Sigmoid colon (tissue), 4 donors: ENCODE data around the gene DNAL1.

Source experiments
- EP300 ChIP-seq, 4 donors: sonication (generic); formaldehyde crosslinking; IDR thresholded peaks; one replicate each; pipeline ENCODE4 v1.6.1; 2017; ENCODE audit warnings: antibody characterized with exemption in 4 of 4
- TF ChIP-seq, protein P1 (sequence below), 4 experiments: fragments of 450-650 bp in 3 of 4; fragments of 200-600 bp in 1 of 4; IDR thresholded peaks; one replicate each; pipeline ENCODE4 v1.5.1; 2016 to 2019; ENCODE audit warnings: antibody characterized with exemption in 4 of 4, mild to moderate bottlenecking in 3 of 4, moderate library complexity in 2 of 4

DNA sequence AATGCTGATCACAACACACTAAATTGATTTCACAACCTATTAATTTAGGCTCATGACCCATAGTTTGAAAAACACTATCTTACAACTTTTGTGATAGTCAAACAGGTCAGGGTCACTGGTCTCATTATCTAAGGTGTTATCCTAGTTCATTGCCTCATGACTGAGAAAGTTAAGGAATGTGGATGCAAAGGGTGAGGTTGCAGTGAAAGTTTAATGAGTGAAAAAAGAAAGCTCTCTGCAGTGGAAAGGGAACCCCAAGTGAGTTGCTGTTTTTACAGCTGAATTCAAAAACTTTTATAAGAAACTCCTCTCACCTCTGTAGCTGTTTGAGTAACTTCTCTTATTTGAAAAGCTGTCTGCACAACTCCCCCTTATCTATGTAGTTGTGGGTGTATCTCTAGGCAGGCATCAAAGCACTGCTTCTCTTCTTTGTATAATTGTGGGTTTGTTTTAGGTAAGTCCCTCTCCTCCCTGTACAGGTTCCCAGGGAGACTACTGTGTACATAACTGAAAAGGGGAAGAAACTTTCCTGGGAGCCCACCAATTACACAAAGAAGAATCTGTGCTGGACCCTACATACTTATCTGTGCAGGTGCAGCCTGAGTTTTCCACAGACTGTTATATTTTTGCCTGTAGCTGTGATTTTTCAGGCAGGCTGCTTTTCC lies 18.9 kb downstream of the DNAL1 start:
- TF ChIP-seq, protein P1, sequence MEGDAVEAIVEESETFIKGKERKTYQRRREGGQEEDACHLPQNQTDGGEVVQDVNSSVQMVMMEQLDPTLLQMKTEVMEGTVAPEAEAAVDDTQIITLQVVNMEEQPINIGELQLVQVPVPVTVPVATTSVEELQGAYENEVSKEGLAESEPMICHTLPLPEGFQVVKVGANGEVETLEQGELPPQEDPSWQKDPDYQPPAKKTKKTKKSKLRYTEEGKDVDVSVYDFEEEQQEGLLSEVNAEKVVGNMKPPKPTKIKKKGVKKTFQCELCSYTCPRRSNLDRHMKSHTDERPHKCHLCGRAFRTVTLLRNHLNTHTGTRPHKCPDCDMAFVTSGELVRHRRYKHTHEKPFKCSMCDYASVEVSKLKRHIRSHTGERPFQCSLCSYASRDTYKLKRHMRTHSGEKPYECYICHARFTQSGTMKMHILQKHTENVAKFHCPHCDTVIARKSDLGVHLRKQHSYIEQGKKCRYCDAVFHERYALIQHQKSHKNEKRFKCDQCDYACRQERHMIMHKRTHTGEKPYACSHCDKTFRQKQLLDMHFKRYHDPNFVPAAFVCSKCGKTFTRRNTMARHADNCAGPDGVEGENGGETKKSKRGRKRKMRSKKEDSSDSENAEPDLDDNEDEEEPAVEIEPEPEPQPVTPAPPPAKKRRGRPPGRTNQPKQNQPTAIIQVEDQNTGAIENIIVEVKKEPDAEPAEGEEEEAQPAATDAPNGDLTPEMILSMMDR (IDR thresholded peaks at IDR 0.05): no peak
- no peak for TF ChIP-seq EP300 (IDR thresholded peaks at IDR 0.05)
